Mucosa of rectum (tissue), 2 donors: ENCODE data around the gene IMMP2L.

Experiments
- H3K27ac ChIP-seq, 2 donors: one replicate each; pipeline ENCODE4 v1.7.0; 2013; ENCODE audit warnings: inconsistent platforms in 2 of 2, low read depth in 2 of 2, low read length in 2 of 2
- H3K27me3 ChIP-seq, 2 donors: one replicate each; pipeline ENCODE4 v1.7.0; 2013; ENCODE audit warnings: low read length in 2 of 2; ENCODE audit not compliant: control insufficient read depth in 2 of 2, insufficient read depth in 2 of 2
- H3K36me3 ChIP-seq, 2 donors: one replicate each; pipeline ENCODE4 v1.7.0; 2013; ENCODE audit warnings: low read length in 2 of 2; ENCODE audit not compliant: control insufficient read depth in 2 of 2, insufficient read depth in 2 of 2
- H3K4me1 ChIP-seq, 2 donors: one replicate each; pipeline ENCODE4 v1.7.0; 2013; ENCODE audit warnings: low read length in 2 of 2, mild to moderate bottlenecking in 1 of 2; ENCODE audit not compliant: control insufficient read depth in 2 of 2, insufficient read depth in 2 of 2
- H3K4me3 ChIP-seq, 2 donors: one replicate each; pipeline ENCODE4 v1.7.0; 2013; ENCODE audit warnings: low read length in 2 of 2
- H3K9ac ChIP-seq, 2 donors: one replicate each; pipeline ENCODE4 v1.7.0; 2013; ENCODE audit warnings: low read length in 2 of 2, low read depth in 1 of 2, mild to moderate bottlenecking in 1 of 2
- H3K9me3 ChIP-seq, 2 donors: one replicate each; pipeline ENCODE4 v1.7.0; 2013; ENCODE audit warnings: low read length in 2 of 2; ENCODE audit not compliant: control insufficient read depth in 2 of 2
- donor health status: healthy.
- donor health status: Normal muscosa, but diverticular disease.

The IMMP2L gene

DNA sequence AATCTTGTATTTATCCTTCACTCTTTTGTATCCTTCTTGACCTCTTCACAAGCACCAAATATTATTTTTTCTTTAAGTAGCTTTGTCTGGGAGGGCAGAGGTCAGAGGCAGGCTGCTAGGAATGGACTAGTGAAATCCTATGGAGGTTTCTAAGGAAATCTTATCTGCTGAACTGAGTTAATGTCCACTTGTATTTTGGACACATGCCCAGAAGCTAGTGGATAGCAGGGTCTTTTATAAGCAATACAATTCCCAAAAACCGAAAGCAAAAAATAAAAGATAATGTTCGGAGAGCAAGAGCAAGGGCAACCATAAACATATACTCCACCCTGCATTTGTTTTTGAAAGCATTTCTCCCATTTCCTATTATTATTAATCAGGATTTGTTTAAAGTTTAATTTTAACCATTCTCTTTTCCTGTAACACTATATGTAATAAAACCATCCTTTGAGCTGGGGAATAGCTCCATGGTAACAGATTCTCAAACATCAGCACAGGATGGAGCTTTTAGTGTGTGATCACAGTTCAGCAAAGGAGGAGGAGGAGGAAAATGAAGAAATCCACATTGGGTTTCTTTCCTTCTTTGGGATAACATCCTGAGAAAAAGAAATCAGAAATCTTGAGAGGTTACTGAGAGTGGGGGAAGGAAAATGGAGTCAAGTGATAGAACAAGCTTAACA lies 799.6 kb downstream of the IMMP2L start:
- Histone ChIP-seq H3K9ac (no peak overlapping the region), H3K27me3 (no peaks in the 10 kb centered on the region), H3K9me3 (no peaks in the 10 kb centered on the region), H3K4me3 (no peak overlapping the region), H3K36me3 (no peaks in the 10 kb centered on the region), H3K27ac (no peak overlapping the region), H3K4me1 (no peaks in the 10 kb centered on the region)

DNA sequence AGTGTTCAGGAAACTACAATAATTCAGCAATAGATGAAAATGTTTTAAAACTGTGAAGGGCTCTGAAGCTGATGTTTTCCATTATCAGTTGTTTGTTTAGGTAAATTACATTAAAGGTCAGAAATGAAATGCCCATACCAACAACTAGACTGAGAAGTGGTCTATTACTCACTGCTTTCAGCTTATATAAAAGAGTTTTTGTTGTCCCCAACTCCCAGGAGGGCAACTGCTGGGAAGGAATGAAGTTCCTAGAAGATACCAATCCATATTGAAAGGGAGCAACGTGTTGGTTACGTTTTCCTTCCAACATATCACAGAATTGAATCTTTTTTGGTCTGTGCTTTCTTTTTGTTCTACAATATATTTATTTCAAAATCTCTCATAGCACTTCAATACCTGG lies 802.0 kb downstream of the IMMP2L start:
- Histone ChIP-seq H3K9ac (no peak overlapping the region), H3K27me3 (no peaks in the 10 kb centered on the region), H3K27ac (no peak overlapping the region), H3K4me1 (no peaks in the 10 kb centered on the region), H3K4me3 (no peak overlapping the region), H3K9me3 (no peaks in the 10 kb centered on the region), H3K36me3 (no peaks in the 10 kb centered on the region)

GRCh38 chr7:110759069-110759468 lies 803.2 kb downstream of the IMMP2L start:
- Histone ChIP-seq H3K27me3 (no peaks in the 10 kb centered on the region), H3K9me3 (no peaks in the 10 kb centered on the region), H3K9ac (no peak overlapping the region), H3K4me1 (no peaks in the 10 kb centered on the region), H3K27ac (no peak overlapping the region), H3K4me3 (no peak overlapping the region), H3K36me3 (no peaks in the 10 kb centered on the region)

DNA sequence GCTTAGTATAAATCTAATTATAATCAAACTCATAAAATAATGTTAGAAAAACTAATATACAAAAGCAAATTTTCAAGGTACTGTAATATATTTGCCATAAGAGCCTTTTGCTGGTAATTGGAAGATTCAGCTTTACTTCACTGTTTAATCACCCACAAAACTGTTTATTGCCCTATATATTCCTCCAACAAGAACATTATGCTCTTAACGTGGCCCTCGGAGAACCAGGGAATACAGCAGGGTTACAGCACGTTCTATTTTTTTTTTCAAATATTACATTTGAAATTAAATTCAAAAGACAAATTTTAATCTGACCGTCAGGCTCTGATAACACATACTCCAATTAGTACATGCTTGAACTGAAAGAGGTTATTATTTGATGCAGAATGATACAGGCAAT lies 807.6 kb downstream of the IMMP2L start:
- Histone ChIP-seq H3K27me3 (no peaks in the 10 kb centered on the region), H3K36me3 (no peaks in the 10 kb centered on the region), H3K27ac (no peak overlapping the region), H3K4me1 (no peaks in the 10 kb centered on the region), H3K9me3 (no peaks in the 10 kb centered on the region), H3K9ac (no peak overlapping the region), H3K4me3 (no peak overlapping the region)

DNA sequence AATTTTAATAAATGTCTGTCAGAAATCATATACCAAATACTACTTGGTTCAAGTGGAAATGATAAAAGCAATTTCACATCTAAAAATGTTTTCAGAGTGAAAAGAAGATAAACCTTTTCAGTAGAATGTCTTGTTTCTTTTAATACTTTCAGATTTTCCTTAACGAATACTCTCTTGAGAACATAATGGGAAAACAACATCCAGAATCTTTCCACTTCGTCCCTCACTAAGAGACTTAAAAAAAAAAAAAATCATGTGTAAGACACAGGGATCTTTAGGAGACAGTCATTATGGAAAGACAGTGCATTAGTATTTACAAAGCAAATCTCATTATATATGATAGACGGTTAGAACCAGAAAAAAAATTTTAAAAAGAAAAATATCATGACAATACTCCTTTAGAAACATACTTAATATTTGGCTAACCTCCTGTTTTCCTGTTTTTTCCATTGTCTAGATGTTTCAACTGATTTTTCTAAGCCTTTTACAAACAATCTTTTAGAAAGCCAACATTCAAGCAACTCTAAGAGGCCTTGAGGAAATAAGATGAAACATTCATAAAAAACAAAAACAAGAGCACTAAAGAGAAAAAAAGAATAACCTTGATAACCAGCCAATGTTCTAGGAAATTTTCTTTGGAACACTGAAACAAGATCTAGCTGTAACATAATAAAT lies 811.2 kb downstream of the IMMP2L start:
- Histone ChIP-seq H3K27ac (no peak overlapping the region), H3K4me3 (no peak overlapping the region), H3K4me1 (no peaks in the 10 kb centered on the region), H3K36me3 (no peaks in the 10 kb centered on the region), H3K9ac (no peak overlapping the region), H3K27me3 (no peaks in the 10 kb centered on the region), H3K9me3 (no peaks in the 10 kb centered on the region)

GRCh38 chr7:110733221-110733620 lies 829.1 kb downstream of the IMMP2L start:
- H3K27me3 ChIP-seq: no peaks in the 10 kb centered on the region
- no peak overlapping the region for H3K9ac ChIP-seq
- no peak overlapping the region for H3K4me3 ChIP-seq
- no peaks in the 10 kb centered on the region for H3K36me3 ChIP-seq
- H3K9me3 ChIP-seq: no peaks in the 10 kb centered on the region
- H3K4me1 ChIP-seq: no peaks in the 10 kb centered on the region
- H3K27ac ChIP-seq: no peak overlapping the region

- Histone ChIP-seq H3K36me3 (no peaks in the 10 kb centered on the region), H3K9me3 (no peaks in the 10 kb centered on the region)
These were observed 837.5 kb downstream of the IMMP2L start for GRCh38 chr7:110724811-110725210.

GRCh38 chr7:110721395-110721794 lies 840.9 kb downstream of the IMMP2L start:
- no peaks in the 10 kb centered on the region for H3K27me3 ChIP-seq
- H3K4me3 ChIP-seq: no peak overlapping the region
- H3K27ac ChIP-seq: no peak overlapping the region
- no peaks in the 10 kb centered on the region for H3K9me3 ChIP-seq
- no peaks in the 10 kb centered on the region for H3K36me3 ChIP-seq
- H3K9ac ChIP-seq: no peak overlapping the region
- no peaks in the 10 kb centered on the region for H3K4me1 ChIP-seq

More at GRCh38 chr7:110724811-110725210, 837.5 kb downstream of the IMMP2L start:
- no peaks in the 10 kb centered on the region for H3K27me3 ChIP-seq
- no peak overlapping the region for H3K4me3 ChIP-seq
- H3K4me1 ChIP-seq: no peaks in the 10 kb centered on the region
- no peak overlapping the region for H3K27ac ChIP-seq
- H3K9ac ChIP-seq: no peak overlapping the region

DNA sequence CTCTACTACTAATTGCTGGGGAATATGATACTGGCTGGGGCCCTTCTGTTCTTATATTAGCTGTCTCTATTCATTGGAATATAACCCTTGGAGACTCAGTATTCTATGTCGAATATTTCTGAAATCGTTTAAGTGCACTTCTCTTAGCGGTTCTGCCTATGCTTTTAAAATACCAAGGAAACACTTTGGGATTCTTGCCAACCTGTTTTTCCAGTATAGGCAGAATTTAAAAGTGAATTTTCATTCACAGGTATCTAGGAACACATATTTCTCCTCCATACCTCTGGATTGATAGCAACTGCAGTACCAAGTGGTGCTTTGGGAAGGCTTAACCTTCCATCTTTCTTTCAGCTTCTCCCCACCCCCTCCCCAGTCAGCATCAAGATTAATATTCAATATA lies 841.7 kb downstream of the IMMP2L start:
- Histone ChIP-seq H3K36me3 (no peaks in the 10 kb centered on the region), H3K27ac (no peak overlapping the region), H3K4me3 (no peak overlapping the region), H3K9me3 (no peaks in the 10 kb centered on the region), H3K27me3 (no peaks in the 10 kb centered on the region), H3K4me1 (no peaks in the 10 kb centered on the region), H3K9ac (no peak overlapping the region)

- Histone ChIP-seq H3K4me3 (no peak overlapping the region), H3K4me1 (no peaks in the 10 kb centered on the region), H3K9ac (no peak overlapping the region), H3K27ac (no peak overlapping the region), H3K9me3 (no peaks in the 10 kb centered on the region), H3K36me3 (no peaks in the 10 kb centered on the region), H3K27me3 (no peaks in the 10 kb centered on the region)
These were observed 842.6 kb downstream of the IMMP2L start for GRCh38 chr7:110719741-110720140.
